Transverse colon (tissue), 4 donors: Measurements from ENCODE around the gene CLDN11. TPM values are rescaled to one million over a fixed set of nuclear protein-coding genes. Genes with fewer than 3 reads are reported as not detected.
A peak's percentile ranks its signal among the peaks of the same experiment; 100 is the strongest.

Experiments used
- DNase-seq: peaks from one replicate; pipeline ENCODE4 v3.0.0-alpha.2; 2019
- H3K27ac ChIP-seq, 4 donors: fragments of 200-600 bp; sonication (generic); 2 replicates each; pipeline ENCODE4 v1.5.1; 2016 to 2018; ENCODE audit warnings: inconsistent platforms in 4 of 4
- H3K27me3 ChIP-seq: fragments of 200-600 bp; sonication (generic); 2 replicates; pipeline ENCODE4 v1.5.1; 2017; ENCODE audit warnings: inconsistent platforms
- H3K36me3 ChIP-seq, 4 donors: fragments of 200-600 bp; sonication (generic); 2 replicates each; pipeline ENCODE4 v1.5.1; 2017 to 2019; ENCODE audit warnings: inconsistent platforms in 4 of 4
- H3K4me1 ChIP-seq, 4 donors: fragments of 200-600 bp; sonication (generic); 2 replicates each; pipeline ENCODE4 v1.5.1; 2017 to 2020; ENCODE audit warnings: inconsistent platforms in 4 of 4
- H3K4me3 ChIP-seq, 4 donors: fragments of 200-600 bp; sonication (generic); 1 replicate in 1 of 4; 2 replicates in 3 of 4; pipeline versions ENCODE4 v1.5.1 to v1.6.1; 2017 to 2019; ENCODE audit warnings: inconsistent platforms in 4 of 4
- H3K9me3 ChIP-seq, 2 donors: fragments of 200-600 bp; sonication (generic); 2 replicates each; pipeline ENCODE4 v1.5.1; 2017 to 2019; ENCODE audit warnings: inconsistent platforms in 2 of 2
- CTCF ChIP-seq, 5 experiments: fragments of 200-600 bp in 3 of 5; fragments of 450-650 bp in 2 of 5; sonication (generic) in 3 of 5; IDR thresholded peaks; 1 replicate in 2 of 5; 2 replicates in 3 of 5; pipeline ENCODE4 v1.5.1; 2016 to 2017; ENCODE audit warnings: antibody characterized with exemption in 5 of 5, inconsistent platforms in 3 of 5, mild to moderate bottlenecking in 2 of 5, moderate library complexity in 1 of 5
- EP300 ChIP-seq: sonication (generic); formaldehyde crosslinking; IDR thresholded peaks from one replicate; pipeline ENCODE4 v1.6.1; 2017; ENCODE audit warnings: antibody characterized with exemption, low read depth
- POLR2A ChIP-seq: fragments of 450-650 bp; IDR thresholded peaks from one replicate; pipeline ENCODE4 v1.6.1; 2016; ENCODE audit warnings: antibody characterized with exemption, mild to moderate bottlenecking, moderate library complexity
- POLR2AphosphoS5 ChIP-seq, 3 donors: sonication (generic); formaldehyde crosslinking; IDR thresholded peaks; one replicate each; pipeline ENCODE4 v1.6.1; 2016; ENCODE audit warnings: antibody characterized with exemption in 3 of 3
- WGBS, 2 donors: methylation state at CpG; one replicate each; pipeline ENCODE4 v1.1.5; 2018; ENCODE audit warnings: low coverage in 1 of 2; 5-methylcytosine and 5-hydroxymethylcytosine counted together
- in situ Hi-C, 4 donors: fragments of 200-750 bp; cut with MboI; loops; one replicate each; pipeline versions ENCODE4 v1.15.0 to v1.15.1; 2017; ENCODE audit warnings: low sequenced_read_pairs in 3 of 4, low pct_ligation_motif_present in 1 of 4, low pct_unique_long_range_greater_than_20kb in 1 of 4
- intact Hi-C: fragments of 100-400 bp; cut with DNase I; formaldehyde crosslinking; loops from one replicate; pipeline ENCODE4 v1.15.1; 2023; ENCODE audit warnings: low total_unique reads
- total RNA-seq, 4 donors: library from RNA; depleted of rRNA; stranded (reverse); fragments of >200 nt; gene quantifications; one replicate each; pipeline ENCODE4 v1.1.0, GENCODE V29; 2016

Gene CLDN11
- total RNA-seq, 4 donors from 2014 or later: 4.6 to 13.5 (median 7.2) TPM

- H3K27me3 ChIP-seq: peaks cover 50% of the 10 kb centered on the region
- H3K9me3 ChIP-seq: no peaks in the 10 kb centered on the region
- no peaks in the 10 kb centered on the region for H3K36me3 ChIP-seq
- TF ChIP-seq CTCF (IDR thresholded peaks at IDR 0.05) (no peak), POLR2A (no peak), EP300 (no peak), POLR2AphosphoS5 (IDR thresholded peaks at IDR 0.05) (no peak)
- DNase-seq: no peak
- H3K4me3 ChIP-seq: no peak overlapping the region
- intact Hi-C loops (no loop called here), in situ Hi-C loops (loop anchor here (10.0 to 25.0 kb wide), 5 partner anchors 105 to 398 kb away; no protein-coding TSS in a partner anchor)
- H3K27ac ChIP-seq: no peak overlapping the region
- H3K4me1 ChIP-seq: peaks cover 4 to 19% (median 18%) of the 10 kb centered on the region in 4 donors
- 50 to 54% methylated on average over 1 of the region's 1 CpG for WGBS, 2 donors
Measured at GRCh38 chr3:170417090-170417489, 1.6 kb upstream of the CLDN11 start.

GRCh38 chr3:170419557-170420087 lies 954 bp downstream of the CLDN11 start:
- H3K27ac ChIP-seq: peak overlapping the region in 2 of 4 donors; percentile 0 to 44
- H3K36me3 ChIP-seq: no peaks in the 10 kb centered on the region
- intact Hi-C loops (no loop called here), in situ Hi-C loops (loop anchor here (10.0 to 25.0 kb wide), 5 partner anchors 107 to 395 kb away; no protein-coding TSS in a partner anchor)
- no peak for DNase-seq
- H3K4me3 ChIP-seq: peak overlapping the region; percentile 3 to 57 (median 12)
- 21% methylated on average over 43 of the region's 58 CpGs; no CpG with 5 or more reads in 1 of the 2 donors for WGBS, 2 donors
- H3K4me1 ChIP-seq: peaks cover 4 to 19% (median 18%) of the 10 kb centered on the region in 4 donors
- H3K9me3 ChIP-seq: no peaks in the 10 kb centered on the region
- peaks cover 50% of the 10 kb centered on the region for H3K27me3 ChIP-seq
- TF ChIP-seq POLR2A (no peak), CTCF (IDR thresholded peaks at IDR 0.05) (no peak), EP300 (no peak), POLR2AphosphoS5 (IDR thresholded peaks at IDR 0.05) (no peak)

GRCh38 chr3:170420307-170420821 lies 1.7 kb downstream of the CLDN11 start:
- TF ChIP-seq EP300 (no peak), CTCF (IDR thresholded peaks at IDR 0.05) (no peak), POLR2A (no peak), POLR2AphosphoS5 (IDR thresholded peaks at IDR 0.05) (no peak)
- DNase-seq: no peak
- in situ Hi-C loops (loop anchor here in 3 of 4 donors (25.0 kb wide), 3 partner anchors 108 to 392 kb away; no protein-coding TSS in a partner anchor), intact Hi-C loops (no loop called here)
- Histone ChIP-seq H3K36me3 (no peaks in the 10 kb centered on the region), H3K27me3 (peaks cover 47% of the 10 kb centered on the region), H3K27ac (peak overlapping the region in 1 of 4 donors; percentile 44), H3K4me3 (peak overlapping the region in 1 of 4 donors; percentile 57), H3K4me1 (peaks cover 4 to 19% (median 18%) of the 10 kb centered on the region in 4 donors), H3K9me3 (no peaks in the 10 kb centered on the region)
- WGBS, 2 donors: 76% methylated on average over 17 of the region's 17 CpGs; no CpG with 5 or more reads in 1 of the 2 donors

- intact Hi-C loops: no loop called here
- Histone ChIP-seq H3K4me3 (no peak overlapping the region), H3K4me1 (peaks cover 4 to 19% (median 18%) of the 10 kb centered on the region in 4 donors), H3K36me3 (no peaks in the 10 kb centered on the region), H3K27ac (peak overlapping the region in 1 of 4 donors; percentile 44), H3K9me3 (no peaks in the 10 kb centered on the region), H3K27me3 (peaks cover 46% of the 10 kb centered on the region)
- in situ Hi-C loops: loop anchor here in 3 of 4 donors (25.0 kb wide), 3 partner anchors 109 to 391 kb away; no protein-coding TSS in a partner anchor
- TF ChIP-seq CTCF (IDR thresholded peaks at IDR 0.05): no peak
- TF ChIP-seq EP300: no peak
- TF ChIP-seq POLR2A: no peak
- no peak for TF ChIP-seq POLR2AphosphoS5 (IDR thresholded peaks at IDR 0.05)
- 60 to 70% methylated on average over 1 to 12 of the region's 12 CpGs for WGBS, 2 donors
- no peak for DNase-seq
Measured at GRCh38 chr3:170421111-170421641, 2.5 kb downstream of the CLDN11 start.
